NCI-H1048 (cell line): Measurements from ENCODE around the gene C19orf38.
"Not testable (repeated sequence)": the region's sequence is repeated elsewhere in the genome, so short reads cannot be mapped to it uniquely, and the experiment has no call there.

ENCODE experiments used
- DNase-seq: peaks from one replicate; lab custom pipeline; 2025; lab: John Stamatoyannopoulos, UW

The C19orf38 gene

GRCh38 chr19:10876459-10877240, 28.4 kb downstream of the C19orf38 start:
- no peak for DNase-seq

- DNase-seq = not testable (repeated sequence)
These were observed 29.4 kb downstream of the C19orf38 start for GRCh38 chr19:10877608-10878007.

GRCh38 chr19:10878253-10878652, 30.0 kb downstream of the C19orf38 start:
- no peak for DNase-seq

GRCh38 chr19:10881403-10882107, 33.3 kb downstream of the C19orf38 start:
- DNase-seq = no peak

- DNase-seq = no peak
These were observed 33.9 kb downstream of the C19orf38 start for GRCh38 chr19:10882108-10882457.

- DNase-seq = no peak
These were observed 36.1 kb downstream of the C19orf38 start for GRCh38 chr19:10884274-10884673.

GRCh38 chr19:10885201-10886169, 37.3 kb downstream of the C19orf38 start:
- no peak for DNase-seq

GRCh38 chr19:10887616-10888367, 39.6 kb downstream of the C19orf38 start:
- DNase-seq = no peak

- peak; percentile 95 for DNase-seq
These were observed 40.2 kb downstream of the C19orf38 start for GRCh38 chr19:10888421-10888866.

GRCh38 chr19:10889880-10890279, 41.7 kb downstream of the C19orf38 start:
- no peak for DNase-seq

- no peak for DNase-seq
These were observed 43.3 kb downstream of the C19orf38 start for GRCh38 chr19:10891405-10892086.

- DNase-seq = no peak
These were observed 44.0 kb downstream of the C19orf38 start for GRCh38 chr19:10892256-10892655.

GRCh38 chr19:10894911-10895213, 46.6 kb downstream of the C19orf38 start:
- DNase-seq = no peak

GRCh38 chr19:10895363-10895762, 47.1 kb downstream of the C19orf38 start:
- DNase-seq = no peak

- no peak for DNase-seq
These were observed 47.7 kb downstream of the C19orf38 start for GRCh38 chr19:10895920-10896319.

- DNase-seq = peak; percentile 72
These were observed 48.8 kb downstream of the C19orf38 start for GRCh38 chr19:10896851-10897526.

GRCh38 chr19:10898633-10899032, 50.4 kb downstream of the C19orf38 start:
- no peak for DNase-seq

GRCh38 chr19:10899151-10899653, 51.0 kb downstream of the C19orf38 start:
- DNase-seq = no peak

- no peak for DNase-seq
These were observed 59.7 kb downstream of the C19orf38 start for GRCh38 chr19:10907925-10908324.

- no peak for DNase-seq
These were observed 60.3 kb downstream of the C19orf38 start for GRCh38 chr19:10908380-10908960.
